Lower leg skin (tissue), 3 donors: ENCODE results near the gene DENND4C.
"Not testable (repeated sequence)": the region's sequence is repeated elsewhere in the genome, so short reads cannot be mapped to it uniquely, and the experiment has no call there.

ENCODE experiments used
- CTCF ChIP-seq, 3 donors: fragments of 450-650 bp; IDR thresholded peaks; one replicate each; pipeline ENCODE4 v1.5.1; 2016; ENCODE audit warnings: antibody characterized with exemption in 3 of 3, mild to moderate bottlenecking in 3 of 3, moderate library complexity in 2 of 3
- POLR2A ChIP-seq, 2 donors: fragments of 450-650 bp; IDR thresholded peaks; one replicate each; pipeline ENCODE4 v1.6.1; 2016 to 2017; ENCODE audit warnings: antibody characterized with exemption in 2 of 2, mild to moderate bottlenecking in 1 of 2, moderate library complexity in 1 of 2

GRCh38 chr9:19413456-19413855 lies 183.0 kb downstream of the DENND4C start:
- not testable (repeated sequence) for TF ChIP-seq POLR2A, CTCF (IDR thresholded peaks at IDR 0.05)
